Heart right ventricle (tissue), 16 donors: ENCODE results near the gene RIN3. TPM values are rescaled to one million over a fixed set of nuclear protein-coding genes. Genes with fewer than 3 reads are reported as not detected.

Experiments
- ATAC-seq, 8 donors: fragments of 200-7000 bp; cut with Tn5 transposase; one replicate each; pipeline ENCODE4 v1.9.1; 2020; ENCODE audit warnings: mild to moderate bottlenecking in 8 of 8, moderate library complexity in 8 of 8, moderate number of reproducible peaks in 1 of 8
- DNase-seq, 2 donors: peaks; one replicate each; pipeline ENCODE4 v3.0.0-alpha.2; 2020
- H3K27ac ChIP-seq, 10 donors: fragments of 200-600 bp; sonication (generic) in 2 of 10; one replicate each; pipeline versions ENCODE4 v1.5.0 to v1.8.0; 2020 to 2022; ENCODE audit warnings: mild to moderate bottlenecking in 3 of 10
- H3K27me3 ChIP-seq, 7 donors: fragments of 200-600 bp; one replicate each; pipeline ENCODE4 v1.8.0; 2021 to 2022; ENCODE audit warnings: mild to moderate bottlenecking in 2 of 7
- H3K36me3 ChIP-seq, 9 donors: fragments of 200-600 bp; sonication (generic) in 1 of 9; one replicate each; pipeline versions ENCODE4 v1.5.0 to v1.8.0; 2020 to 2022; ENCODE audit warnings: mild to moderate bottlenecking in 2 of 9
- H3K4me1 ChIP-seq, 9 donors: fragments of 200-600 bp; sonication (generic) in 1 of 9; one replicate each; pipeline versions ENCODE4 v1.5.0 to v1.8.0; 2020 to 2022; ENCODE audit warnings: mild to moderate bottlenecking in 4 of 9
- H3K4me3 ChIP-seq, 10 donors: fragments of 200-600 bp; sonication (generic) in 2 of 10; one replicate each; pipeline versions ENCODE4 v1.5.0 to v1.8.0; 2020 to 2022; ENCODE audit warnings: mild to moderate bottlenecking in 7 of 10, moderate library complexity in 2 of 10
- H3K9me3 ChIP-seq, 11 donors: fragments of 200-600 bp in 10 of 11; sonication (generic) in 2 of 11; one replicate each; pipeline versions ENCODE4 v1.5.0 to v1.8.0; 2013 to 2022; ENCODE audit warnings: mild to moderate bottlenecking in 2 of 11, control low read depth in 1 of 11, moderate library complexity in 1 of 11
- CTCF ChIP-seq, 9 donors: fragments of 200-600 bp; sonication (generic) in 2 of 9; IDR thresholded peaks; one replicate each; pipeline versions ENCODE4 v1.5.0 to v1.8.0; 2021 to 2022; ENCODE audit warnings: antibody characterized with exemption in 9 of 9, mild to moderate bottlenecking in 5 of 9, moderate library complexity in 1 of 9
- WGBS, 2 donors: extraction: QIAGEN DNeasy Blood & Tissue Kit; methylation state at CpG; one replicate each; pipeline ENCODE4 v1.1.7; 2013; ENCODE audit warnings: inconsistent platforms in 1 of 2; 5-methylcytosine and 5-hydroxymethylcytosine counted together
- intact Hi-C, 10 donors: fragments of 100-400 bp; cut with DNase I; formaldehyde crosslinking; loops; one replicate each; pipeline versions ENCODE4 v1.11.1 to v1.14.2; 2022
- polyA plus RNA-seq, 2 donors: library from polyadenylated mRNA; stranded (reverse); fragments of 200-250 nt; gene quantifications; one replicate each; pipeline ENCODE4 v1.2.3, GENCODE V29; 2013
- total RNA-seq, 10 donors: library from RNA; stranded (reverse); fragmentation: NEBNext Ultra II Directional in 3 of 10; extraction: Animal tissue kit (Norgen Biotek cat#: 25700) in 3 of 10; gene quantifications; one replicate each; pipeline versions ENCODE4 v1.2.1 to v1.2.4, GENCODE V29; 2021 to 2023
- donor health status: Arrhythmogenic right ventricular cardiomyopathy.
- donor health status: ischemic (EF 13 %, LVEDD 7.1; RV severe dilation, severe dysfunction).
- donor health status: healthy with polysubstance abuse.
- donor health status: DM: no; HTN: yes; CAD: no.
- donor health status: DM: no; HTN: no; CAD: no.
- donor health status: ischemic (EF 25% LVEDD 6.9; RV normal size, moderate dysfunction).
- donor health status: ischemic (EF 25% LVEDD 5.7; RV mildly dilated, moderate dysfunction).
- donor health status: healthy.
- donor health status: DM: yes; HTN: yes; CAD: no.
- donor health status: Ischemic cardiomyopathy.
- donor health status: ischemic (EF 35%, LVEDD 5.7; RV mildly dilated, moderate dysfunction).
- donor health status: nonischemic (EF 11% LVEDD 7.7; RV severe dilation, severe dysfunction).
- donor health status: DM: yes; HTN: yes; CAD: no.
- donor health status: PGD.
- donor health status: ischemic (EF 29% LVEDD 5.4; RV normal size, mild dysfunction).
- donor health status: nonischemic (EF 23%, LVEDD 6.1; RV moderate dilation, normal function).

Gene RIN3
- total and polyA plus RNA-seq, 12 donors: 7.2 to 24.0 (median 12.2) TPM

GRCh38 chr14:92693998-92694795, 180.6 kb downstream of the RIN3 start:
- Histone ChIP-seq H3K27ac (no peak overlapping the region), H3K4me1 (peaks cover 7 to 50% (median 23%) of the 10 kb centered on the region in 9 donors), H3K9me3 (no peaks in the 10 kb centered on the region), H3K4me3 (no peak overlapping the region), H3K27me3 (no peaks in the 10 kb centered on the region), H3K36me3 (peaks cover 0 to 11% (median 0%) of the 10 kb centered on the region in 9 donors)
- TF ChIP-seq CTCF (IDR thresholded peaks at IDR 0.05): no peak
- intact Hi-C loops: no loop called here
- ATAC-seq (no peak), DNase-seq (no peak)
- 78 to 79% methylated on average over 18 of the region's 18 CpGs for WGBS, 2 donors

DNA sequence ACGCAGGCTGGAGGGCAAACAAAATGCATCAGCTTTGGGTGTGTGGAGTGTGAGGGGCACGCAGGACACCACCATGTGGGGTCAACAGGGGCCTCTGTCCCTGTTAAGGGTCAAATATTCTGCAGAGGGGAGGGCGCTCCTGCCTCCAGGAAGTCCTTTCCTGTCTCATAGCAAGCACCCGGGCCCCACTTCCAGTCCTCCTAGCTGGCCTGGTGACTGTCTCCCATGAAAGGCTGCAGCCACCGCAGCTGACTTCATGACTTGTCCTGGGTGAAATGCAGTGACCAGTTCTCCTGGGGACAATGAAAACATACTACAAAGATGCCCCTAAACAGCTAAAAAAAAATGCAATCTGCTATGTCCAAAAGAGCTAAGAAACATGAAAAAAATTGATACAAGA, 181.2 kb downstream of the RIN3 start:
- TF ChIP-seq CTCF (IDR thresholded peaks at IDR 0.05): no peak
- H3K4me3 ChIP-seq: no peak overlapping the region
- ATAC-seq (no peak), DNase-seq (no peak)
- no peaks in the 10 kb centered on the region for H3K9me3 ChIP-seq
- peaks cover 0 to 9% (median 0%) of the 10 kb centered on the region in 9 donors for H3K36me3 ChIP-seq
- H3K27me3 ChIP-seq: no peaks in the 10 kb centered on the region
- intact Hi-C loops: no loop called here
- WGBS, 2 donors: 65 to 68% methylated on average over 5 of the region's 5 CpGs
- H3K27ac ChIP-seq: no peak overlapping the region
- H3K4me1 ChIP-seq: peaks cover 7 to 50% (median 23%) of the 10 kb centered on the region in 9 donors

GRCh38 chr14:92695562-92695961, 182.0 kb downstream of the RIN3 start:
- Histone ChIP-seq H3K9me3 (no peaks in the 10 kb centered on the region), H3K4me3 (no peak overlapping the region), H3K27ac (no peak overlapping the region), H3K4me1 (peaks cover 7 to 50% (median 23%) of the 10 kb centered on the region in 9 donors), H3K36me3 (peaks cover 0 to 2% (median 0%) of the 10 kb centered on the region in 9 donors), H3K27me3 (no peaks in the 10 kb centered on the region)
- no peak for TF ChIP-seq CTCF (IDR thresholded peaks at IDR 0.05)
- WGBS, 2 donors: 96 to 100% methylated on average over 1 of the region's 1 CpG
- DNase-seq: no peak
- intact Hi-C loops: no loop called here
- ATAC-seq: no peak

DNA sequence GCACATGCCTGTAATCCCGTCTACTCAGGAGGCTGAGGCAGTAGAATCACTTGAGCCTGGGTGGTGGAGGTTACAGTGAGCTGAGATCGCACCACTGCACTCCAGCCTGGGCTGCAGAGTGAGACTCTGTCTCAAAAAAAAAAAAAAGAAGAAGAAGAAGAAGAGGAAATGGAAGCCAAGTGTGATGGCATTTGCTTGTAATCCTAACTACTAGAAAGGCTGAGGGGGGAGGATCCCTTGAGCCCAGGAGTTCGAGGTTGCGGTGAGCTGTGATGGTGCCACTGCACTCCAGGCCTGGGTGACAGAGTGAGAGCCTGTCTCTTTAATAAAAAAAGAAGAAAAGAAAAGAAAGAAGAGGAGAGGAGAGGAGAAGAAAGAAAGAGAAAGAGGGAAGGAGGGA, 182.8 kb downstream of the RIN3 start:
- H3K27ac ChIP-seq: no peak overlapping the region
- no peaks in the 10 kb centered on the region for H3K36me3 ChIP-seq
- 84 to 86% methylated on average over 4 of the region's 4 CpGs for WGBS, 2 donors
- H3K27me3 ChIP-seq: no peaks in the 10 kb centered on the region
- intact Hi-C loops: no loop called here
- DNase-seq: no peak
- no peak overlapping the region for H3K4me3 ChIP-seq
- no peaks in the 10 kb centered on the region for H3K9me3 ChIP-seq
- no peak for ATAC-seq
- TF ChIP-seq CTCF (IDR thresholded peaks at IDR 0.05): no peak
- peaks cover 7 to 50% (median 23%) of the 10 kb centered on the region in 9 donors for H3K4me1 ChIP-seq
